Stomach (tissue), 4 donors: ENCODE data around the gene ZNF396.

Source experiments
- CTCF ChIP-seq, 7 experiments: fragments of 450-650 bp in 4 of 7; fragments of 200-600 bp in 3 of 7; sonication (generic) in 3 of 7; IDR thresholded peaks; one replicate each; pipeline ENCODE4 v1.5.1; 2016 to 2019; ENCODE audit warnings: antibody characterized with exemption in 7 of 7, control low read depth in 2 of 7, mild to moderate bottlenecking in 1 of 7
- POLR2A ChIP-seq, 4 donors: fragments of 450-650 bp; IDR thresholded peaks; one replicate each; pipeline ENCODE4 v1.6.1; 2016; ENCODE audit warnings: antibody characterized with exemption in 4 of 4, control low read depth in 2 of 4, mild to moderate bottlenecking in 1 of 4, moderate library complexity in 1 of 4

- TF ChIP-seq POLR2A (IDR thresholded peaks at IDR 0.05) (no peak), CTCF (IDR thresholded peaks at IDR 0.05) (no peak)
These were observed 32.8 kb upstream of the ZNF396 start for GRCh38 chr18:35409911-35410310.
